DOHH2 (cell line): ENCODE measurements around the gene PDE1C.

Source experiments
- EZH2phosphoT487 ChIP-seq: fragments of 200-600 bp; sonication (generic); IDR thresholded peaks from 2 replicates; pipeline ENCODE4 v1.6.1; 2017; ENCODE audit warnings: borderline replicate concordance, mild to moderate bottlenecking, antibody characterized with exemption, low read length, moderate library complexity, mixed read lengths
- TF ChIP-seq, protein P1 (sequence below): fragments of 200-600 bp; sonication (generic); IDR thresholded peaks from one replicate; pipeline ENCODE4 v1.5.1; 2014; ENCODE audit warnings: antibody characterized with exemption, mild to moderate bottlenecking, low read depth, low read length; ENCODE audit not compliant: poor library complexity, severe bottlenecking

DNA sequence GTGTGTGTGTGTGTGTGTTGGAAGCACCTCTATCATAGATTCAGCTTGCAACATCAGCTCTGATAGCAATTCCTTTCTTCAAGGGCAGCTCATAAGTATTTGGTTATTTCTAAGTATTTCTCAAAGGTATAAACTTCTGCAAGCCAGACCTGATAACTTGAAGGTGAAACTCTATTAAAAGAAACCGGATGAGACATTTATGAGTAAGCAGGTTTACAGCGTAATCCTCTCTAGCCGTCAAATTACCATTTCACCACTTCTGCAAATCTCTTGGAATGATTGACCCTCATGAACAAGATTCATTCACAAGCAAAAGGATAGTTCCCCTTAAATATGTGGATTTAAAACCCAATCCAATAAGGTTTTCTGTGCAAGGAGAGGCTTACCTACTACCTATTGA is 23.1 kb downstream of the PDE1C start:
- TF ChIP-seq, protein P1, sequence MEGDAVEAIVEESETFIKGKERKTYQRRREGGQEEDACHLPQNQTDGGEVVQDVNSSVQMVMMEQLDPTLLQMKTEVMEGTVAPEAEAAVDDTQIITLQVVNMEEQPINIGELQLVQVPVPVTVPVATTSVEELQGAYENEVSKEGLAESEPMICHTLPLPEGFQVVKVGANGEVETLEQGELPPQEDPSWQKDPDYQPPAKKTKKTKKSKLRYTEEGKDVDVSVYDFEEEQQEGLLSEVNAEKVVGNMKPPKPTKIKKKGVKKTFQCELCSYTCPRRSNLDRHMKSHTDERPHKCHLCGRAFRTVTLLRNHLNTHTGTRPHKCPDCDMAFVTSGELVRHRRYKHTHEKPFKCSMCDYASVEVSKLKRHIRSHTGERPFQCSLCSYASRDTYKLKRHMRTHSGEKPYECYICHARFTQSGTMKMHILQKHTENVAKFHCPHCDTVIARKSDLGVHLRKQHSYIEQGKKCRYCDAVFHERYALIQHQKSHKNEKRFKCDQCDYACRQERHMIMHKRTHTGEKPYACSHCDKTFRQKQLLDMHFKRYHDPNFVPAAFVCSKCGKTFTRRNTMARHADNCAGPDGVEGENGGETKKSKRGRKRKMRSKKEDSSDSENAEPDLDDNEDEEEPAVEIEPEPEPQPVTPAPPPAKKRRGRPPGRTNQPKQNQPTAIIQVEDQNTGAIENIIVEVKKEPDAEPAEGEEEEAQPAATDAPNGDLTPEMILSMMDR = no peak
- no peak for TF ChIP-seq EZH2phosphoT487
